22Rv1 (cell line): ENCODE data around the gene ZNF438.

Source experiments
- CTCF ChIP-seq: fragments of 450-650 bp; IDR thresholded peaks from 2 replicates; pipeline ENCODE4 v1.5.1; 2017; ENCODE audit warnings: mild to moderate bottlenecking
- ZFX ChIP-seq: fragments of 450-650 bp; IDR thresholded peaks from 2 replicates; pipeline ENCODE4 v1.6.1; 2017; ENCODE audit warnings: antibody characterized with exemption, borderline replicate concordance

DNA sequence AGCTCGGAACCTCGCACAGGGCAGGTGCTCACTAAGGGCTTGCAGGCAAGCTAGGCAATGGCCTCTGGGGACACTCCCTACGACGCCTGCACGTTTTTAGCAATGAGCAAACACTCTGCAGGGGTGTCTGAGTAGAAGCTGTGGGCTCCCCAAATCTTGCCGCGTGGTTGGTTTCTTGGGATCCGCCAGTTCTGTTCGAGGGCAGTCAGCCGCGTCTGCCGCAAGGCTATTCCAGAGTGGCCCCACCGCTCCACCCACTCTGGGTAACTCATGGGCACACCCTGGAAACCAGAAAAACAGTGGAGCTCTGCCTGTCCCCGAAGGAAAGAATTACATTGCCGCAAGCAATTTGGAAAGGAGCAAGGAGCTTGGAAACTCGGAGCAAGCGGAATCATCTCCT is 212.8 kb downstream of the ZNF438 start:
- no peak for TF ChIP-seq CTCF
- TF ChIP-seq ZFX = no peak
